HepG2 (cell line): ENCODE measurements around the gene SORL1-AS1.

ENCODE experiments used
- ATAC-seq: fragments of 200-7000 bp; cut with Tn5 transposase; 3 replicates; pipeline ENCODE4 v1.9.1; 2020; ENCODE audit warnings: mild to moderate bottlenecking, moderate library complexity
- BruUV-seq: library from RNA; stranded (reverse); fragments of 400-500 nt; replicated peaks from 2 replicates; lab custom pipeline; 2021; lab: Mats Ljungman, UMichigan
- CTCF ChIA-PET: fragments of 300-600 bp; formaldehyde crosslinking; extraction: SDS; loops from one replicate; lab custom pipeline; 2021; ENCODE audit warnings: low total read pairs, inconsistent platforms, low intra/inter-chr PET ratio; lab: Yijun Ruan, JAX
- POLR2A ChIA-PET: fragments of 350-600 bp; sonication (Branson Sonifier 250); formaldehyde crosslinking; loops from one replicate; lab custom pipeline; 2020; ENCODE audit warnings: antibody characterized with exemption, inconsistent platforms; lab: Yijun Ruan, JAX
- DNase-seq: peaks from one replicate; pipeline ENCODE4 v3.0.0-alpha.2; 2015; ENCODE audit warnings: low spot score
- FAIRE-seq: peaks from 3 replicates; lab custom pipeline; 2011; peaks lifted over from hg19 to GRCh38; lab: Jason Lieb, UNC
- H2AFZ ChIP-seq: one replicate; pipeline ENCODE4 v1.6.1; 2011; ENCODE audit warnings: low read length, inconsistent platforms
- H3K27ac ChIP-seq: fragments of 300-600 bp; 3 replicates; pipeline ENCODE4 v1.8.0; 2011; ENCODE audit warnings: mixed run types, mild to moderate bottlenecking, mixed read lengths, low read length, inconsistent platforms; ENCODE audit not compliant: insufficient read depth; ENCODE audit errors: extremely low read length
- H3K27me3 ChIP-seq, 2 experiments: fragments of 200-600 bp in 1 of 2; 2 replicates in 1 of 2; 3 replicates in 1 of 2; pipeline versions ENCODE4 v1.6.0 to v1.8.0; 2011; ENCODE audit warnings: low read length in 2 of 2, mild to moderate bottlenecking in 2 of 2, moderate library complexity in 2 of 2, inconsistent platforms in 1 of 2; ENCODE audit not compliant: insufficient read depth in 2 of 2, control insufficient read depth in 1 of 2
- H3K36me3 ChIP-seq, 2 experiments: fragments of 200-600 bp in 1 of 2; replicated peaks in 1 of 2; 2 replicates in 1 of 2; 3 replicates in 1 of 2; pipeline versions ENCODE4 v1.5.1 to v1.8.0; 2011; ENCODE audit warnings: low read length in 2 of 2, inconsistent platforms in 1 of 2; ENCODE audit not compliant: insufficient read depth in 2 of 2, control insufficient read depth in 1 of 2
- H3K4me1 ChIP-seq: 2 replicates; pipeline ENCODE4 v1.5.1; 2012; ENCODE audit warnings: low read length, inconsistent platforms; ENCODE audit not compliant: insufficient read depth
- H3K4me2 ChIP-seq: 2 replicates; pipeline ENCODE4 v1.6.0; 2011; ENCODE audit warnings: low read depth, low read length, inconsistent platforms
- H3K4me3 ChIP-seq, 3 experiments: fragments of 200-600 bp in 1 of 3; sonication (generic), shearing (Covaris generic) in 1 of 3; replicated peaks in 1 of 3; 2 replicates each; pipeline ENCODE4 v1.5.1; 2011 to 2016; ENCODE audit warnings: low read length in 3 of 3, inconsistent platforms in 2 of 3, low read depth in 2 of 3, mild to moderate bottlenecking in 2 of 3, control low read depth in 1 of 3, mixed read lengths in 1 of 3; ENCODE audit not compliant: insufficient read depth in 1 of 3
- H3K79me2 ChIP-seq: one replicate; pipeline ENCODE4 v1.6.1; 2011; ENCODE audit warnings: low read length, inconsistent platforms; ENCODE audit not compliant: insufficient read depth
- H3K9ac ChIP-seq: 2 replicates; pipeline ENCODE4 v1.6.0; 2011; ENCODE audit warnings: mild to moderate bottlenecking, low read depth, low read length, inconsistent platforms; ENCODE audit not compliant: insufficient read depth
- H3K9me3 ChIP-seq: 2 replicates; pipeline ENCODE4 v1.5.1; 2012; ENCODE audit warnings: mild to moderate bottlenecking, low read length
- H4K20me1 ChIP-seq: 2 replicates; pipeline ENCODE4 v1.6.0; 2011; ENCODE audit warnings: inconsistent platforms, mild to moderate bottlenecking, low read length, moderate library complexity; ENCODE audit not compliant: insufficient read depth
- ATF5 ChIP-seq: sonication (generic); formaldehyde crosslinking; IDR thresholded peaks from 2 replicates; pipeline ENCODE4 v1.4.0; 2020; ENCODE audit warnings: mild to moderate bottlenecking, low read depth, missing genetic modification reagents
- IRX3 ChIP-seq: sonication (generic); formaldehyde crosslinking; IDR thresholded peaks from 2 replicates; pipeline ENCODE4 v1.8.1; 2023; ENCODE audit warnings: mild to moderate bottlenecking, low read depth, missing genetic modification reagents, borderline replicate concordance
- NFIC ChIP-seq: IDR thresholded peaks from 2 replicates; pipeline ENCODE4 v1.6.1; 2012; ENCODE audit warnings: mild to moderate bottlenecking, low read length, inconsistent platforms
- POGK ChIP-seq: sonication (generic); formaldehyde crosslinking; conservative IDR thresholded peaks from 2 replicates; pipeline ENCODE4 v1.8.0; 2022; ENCODE audit warnings: mild to moderate bottlenecking, moderate library complexity, missing genetic modification reagents
- TAF1 ChIP-seq: sonication (generic); formaldehyde crosslinking; IDR thresholded peaks from 2 replicates; pipeline ENCODE4 v1.4.0; 2020; ENCODE audit warnings: missing genetic modification reagents
- THAP7 ChIP-seq: sonication (generic); formaldehyde crosslinking; IDR thresholded peaks from 2 replicates; pipeline ENCODE4 v1.8.1; 2023; ENCODE audit warnings: mild to moderate bottlenecking, missing genetic modification reagents
- THYN1 ChIP-seq: sonication (generic); formaldehyde crosslinking; IDR thresholded peaks from 2 replicates; pipeline ENCODE4 v1.8.1; 2023; ENCODE audit warnings: low read depth, mild to moderate bottlenecking, moderate library complexity, missing genetic modification reagents, borderline replicate concordance
- XRCC5 ChIP-seq: fragments of 200-400 bp; formaldehyde crosslinking; optimal IDR thresholded peaks from 2 replicates; pipeline ENCODE3; 2017; ENCODE audit warnings: mild to moderate bottlenecking, low read length
- ZNF180 ChIP-seq: sonication (generic); formaldehyde crosslinking; IDR thresholded peaks from 2 replicates; pipeline ENCODE4 v1.4.0; 2020; ENCODE audit warnings: low read depth, missing genetic modification reagents, borderline replicate concordance
- ZNF263 ChIP-seq: sonication (generic); formaldehyde crosslinking; IDR thresholded peaks from 2 replicates; pipeline ENCODE4 v1.4.0; 2020; ENCODE audit warnings: missing genetic modification reagents
- ZNF44 ChIP-seq: sonication (generic); formaldehyde crosslinking; IDR thresholded peaks from 2 replicates; pipeline ENCODE4 v1.5.1; 2020; ENCODE audit warnings: mild to moderate bottlenecking, missing genetic modification reagents
- ZNF441 ChIP-seq: sonication (generic); formaldehyde crosslinking; IDR thresholded peaks from 2 replicates; pipeline ENCODE4 v1.7.0; 2021; ENCODE audit warnings: missing genetic modification reagents, borderline replicate concordance
- ZNF792 ChIP-seq: IDR thresholded peaks from 2 replicates; pipeline ENCODE4 v1.6.1; 2016
- ZZZ3 ChIP-seq: sonication (generic); formaldehyde crosslinking; IDR thresholded peaks from 2 replicates; pipeline ENCODE4 v1.4.0; 2020; ENCODE audit warnings: missing genetic modification reagents, mild to moderate bottlenecking, borderline replicate concordance
- WGBS: methylation state at CpG from one replicate; pipeline ENCODE4 v1.1.6; 2017; ENCODE audit warnings: low lambda C conversion rate; 5-methylcytosine and 5-hydroxymethylcytosine counted together
- in situ Hi-C: cut with HindIII; loops from 2 replicates; pipeline ENCODE4 v1.10.0; 2017; ENCODE audit warnings: low pct_unique_long_range_greater_than_20kb; ENCODE audit not compliant: extremely low pct_ligation_motif_present
- intact Hi-C: fragments of 100-400 bp; cut with micrococcal nuclease; formaldehyde crosslinking; loops from one replicate; pipeline ENCODE4 v1.10.0; 2022; ENCODE audit not compliant: unreplicated experiment

The SORL1-AS1 gene

GRCh38 chr11:121485216-121485615 lies 32.4 kb upstream of the SORL1-AS1 start:
- H2AFZ ChIP-seq, result no peak overlapping the region
- 0 out of 2 replicates have a peak, but pooled peaks cover 4% of the 10 kb centered on the region for H4K20me1 ChIP-seq
- intact Hi-C loops (no loop called here), in situ Hi-C loops (no loop called here)
- no TSS peak for BruUV-seq
- 90% methylated on average over 7 of the region's 7 CpGs for WGBS
- H3K27ac ChIP-seq, result no peak overlapping the region
- H3K79me2 ChIP-seq, result no peaks in the 10 kb centered on the region
- no peaks in the 10 kb centered on the region for H3K27me3 ChIP-seq
- POLR2A ChIA-PET, result no interaction called here
- DNase-seq, result no peak
- CTCF ChIA-PET, result no interaction called here
- TF ChIP-seq NFIC (no peak), XRCC5 (no peak), ZNF792 (CRISPR knock-in tag) (no peak), ZNF263 (CRISPR knock-in tag) (no peak)
- H3K9ac ChIP-seq, result no peak overlapping the region
- no peak for ATAC-seq
- H3K4me3 ChIP-seq, result no peak overlapping the region
- H3K36me3 ChIP-seq, result peaks cover 41 to 66% of the 10 kb centered on the region in 2 experiments
- no peaks in the 10 kb centered on the region for H3K4me1 ChIP-seq
- no peaks in the 10 kb centered on the region for H3K9me3 ChIP-seq
- no peak overlapping the region for H3K4me2 ChIP-seq
- FAIRE-seq, result no peak

GRCh38 chr11:121483805-121484480 lies 31.2 kb upstream of the SORL1-AS1 start:
- in situ Hi-C loops, result no loop called here
- no peaks in the 10 kb centered on the region for H3K9me3 ChIP-seq
- no peaks in the 10 kb centered on the region for H3K27me3 ChIP-seq
- H4K20me1 ChIP-seq, result 0 out of 2 replicates have a peak, but pooled peaks cover 4% of the 10 kb centered on the region
- H3K9ac ChIP-seq, result no peak overlapping the region
- FAIRE-seq (no peak), DNase-seq (no peak), ATAC-seq (no peak)
- 94% methylated on average over 4 of the region's 4 CpGs for WGBS
- no TSS peak for BruUV-seq
- H3K79me2 ChIP-seq, result no peaks in the 10 kb centered on the region
- H3K4me2 ChIP-seq, result no peak overlapping the region
- H3K27ac ChIP-seq, result no peak overlapping the region
- intact Hi-C loops, result no loop called here
- no peak overlapping the region for H3K4me3 ChIP-seq
- TF ChIP-seq ZZZ3 (CRISPR knock-in tag) (no peak), ZNF441 (CRISPR knock-in tag) (no peak), ATF5 (CRISPR knock-in tag) (no peak), THYN1 (no peak), THAP7 (no peak), IRX3 (no peak), ZNF44 (CRISPR knock-in tag) (no peak), ZNF180 (CRISPR knock-in tag) (no peak), TAF1 (no peak), POGK (no peak)
- no peaks in the 10 kb centered on the region for H3K4me1 ChIP-seq
- H3K36me3 ChIP-seq, result peaks cover 41 to 65% of the 10 kb centered on the region in 2 experiments; a peak in 4 of 5 replicates
- ChIA-PET CTCF (no interaction called here), POLR2A (no interaction called here)
- H2AFZ ChIP-seq, result no peak overlapping the region
